Epithelial cell of proximal tubule (primary cell): ENCODE results near the gene XPNPEP2. TPM values are rescaled to one million over a fixed set of nuclear protein-coding genes. Genes with fewer than 3 reads are reported as not detected.
"Not testable (repeated sequence)": the region's sequence is repeated elsewhere in the genome, so short reads cannot be mapped to it uniquely, and the experiment has no call there.

Experiments
- DNase-seq: peaks from one replicate; pipeline ENCODE4 v3.0.0-alpha.2; 2011; ENCODE audit warnings: low read depth
- H3K4me3 ChIP-seq: 2 replicates; pipeline ENCODE4 v1.5.1; 2011; ENCODE audit warnings: low read depth, mild to moderate bottlenecking, low read length
- CTCF ChIP-seq: conservative IDR thresholded peaks from 2 replicates; pipeline ENCODE4 v1.5.1; 2012; ENCODE audit warnings: low read depth, mild to moderate bottlenecking, low read length
- total RNA-seq: library from RNA; depleted of rRNA; stranded (reverse); fragments of >200 nt; gene quantifications from 2 replicates; pipeline ENCODE4 v1.2.3, GENCODE V29; 2015

XPNPEP2 gene
- total RNA-seq, 1 donor from 2014 or later, result not detected

GRCh38 chrX:129739578-129739977 lies 799 bp downstream of the XPNPEP2 start:
- DNase-seq, result no peak
- TF ChIP-seq CTCF, result no peak

GRCh38 chrX:129741880-129742758 lies 3.3 kb downstream of the XPNPEP2 start:
- DNase-seq, result no peak
- no peak overlapping the region for H3K4me3 ChIP-seq
- no peak for TF ChIP-seq CTCF

More at GRCh38 chrX:129739578-129739977, 799 bp downstream of the XPNPEP2 start:
- no peak overlapping the region for H3K4me3 ChIP-seq

GRCh38 chrX:129742759-129743152 lies 4.0 kb downstream of the XPNPEP2 start:
- not testable (repeated sequence) for H3K4me3 ChIP-seq, DNase-seq

GRCh38 chrX:129743821-129744220 lies 5.0 kb downstream of the XPNPEP2 start:
- no peak for TF ChIP-seq CTCF
- no peak overlapping the region for H3K4me3 ChIP-seq
- no peak for DNase-seq

GRCh38 chrX:129744861-129745321 lies 6.1 kb downstream of the XPNPEP2 start:
- H3K4me3 ChIP-seq, result no peak overlapping the region
- no peak for DNase-seq
- TF ChIP-seq CTCF, result no peak

- H3K4me3 ChIP-seq, result no peak overlapping the region
- no peak for TF ChIP-seq CTCF
- DNase-seq, result no peak
Measured at GRCh38 chrX:129746557-129747470, 8.0 kb downstream of the XPNPEP2 start.

- H3K4me3 ChIP-seq, result no peak overlapping the region
- DNase-seq, result no peak
- TF ChIP-seq CTCF, result no peak
Measured at GRCh38 chrX:129747533-129747932, 8.8 kb downstream of the XPNPEP2 start.
